ENCODE data around the gene TEX28.
"Not testable (repeated sequence)": the region's sequence is repeated elsewhere in the genome, so short reads cannot be mapped to it uniquely, and the experiment has no call there.

The TEX28 gene

GRCh38 chrX:154294791-154295574, at the start of gene TEX28:
TSS of gene TEX28 (minus strand) at chrX:154295124. CDS start at chrX:154292117, 3,007 bp downstream.
- DNase-seq (ENCODE audit: low read depth in 1 of 2, low spot score in 1 of 2): no peak

GRCh38 chrX:154343620-154344019, 48.7 kb upstream of the TEX28 start:
- DNase-seq (ENCODE audit: low read depth in 1 of 2, low spot score in 1 of 2): not testable (repeated sequence)

GRCh38 chrX:154343063-154343462, 48.1 kb upstream of the TEX28 start:
- not testable (repeated sequence) for DNase-seq (ENCODE audit: low read depth in 1 of 2, low spot score in 1 of 2)

- DNase-seq (ENCODE audit: low read depth in 1 of 2, low spot score in 1 of 2): not testable (repeated sequence)
These were observed 46.7 kb upstream of the TEX28 start for GRCh38 chrX:154341399-154342298.

GRCh38 chrX:154334496-154334895, 39.6 kb upstream of the TEX28 start:
- DNase-seq (ENCODE audit: low read depth in 1 of 2, low spot score in 1 of 2): no peak

GRCh38 chrX:154333837-154334271, 38.9 kb upstream of the TEX28 start:
- no peak for DNase-seq (ENCODE audit: low read depth in 1 of 2, low spot score in 1 of 2)

GRCh38 chrX:154333116-154333515, 38.2 kb upstream of the TEX28 start:
- no peak for DNase-seq (ENCODE audit: low read depth in 1 of 2, low spot score in 1 of 2)

GRCh38 chrX:154332561-154332960, 37.6 kb upstream of the TEX28 start:
- DNase-seq (ENCODE audit: low read depth in 1 of 2, low spot score in 1 of 2): no peak

GRCh38 chrX:154329294-154329693, 34.4 kb upstream of the TEX28 start:
- no peak for DNase-seq (ENCODE audit: low read depth in 1 of 2, low spot score in 1 of 2)

- no peak for DNase-seq (ENCODE audit: low read depth in 1 of 2, low spot score in 1 of 2)
These were observed 33.7 kb upstream of the TEX28 start for GRCh38 chrX:154328646-154329045.

- no peak for DNase-seq (ENCODE audit: low read depth in 1 of 2, low spot score in 1 of 2)
These were observed 32.3 kb upstream of the TEX28 start for GRCh38 chrX:154327038-154327820.

GRCh38 chrX:154325541-154325940, 30.6 kb upstream of the TEX28 start:
- DNase-seq (ENCODE audit: low read depth in 1 of 2, low spot score in 1 of 2): no peak

- no peak for DNase-seq (ENCODE audit: low read depth in 1 of 2, low spot score in 1 of 2)
These were observed 28.6 kb upstream of the TEX28 start for GRCh38 chrX:154323537-154323936.

GRCh38 chrX:154322890-154323289, 28.0 kb upstream of the TEX28 start:
- no peak for DNase-seq (ENCODE audit: low read depth in 1 of 2, low spot score in 1 of 2)

- no peak for DNase-seq (ENCODE audit: low read depth in 1 of 2, low spot score in 1 of 2)
These were observed 26.7 kb upstream of the TEX28 start for GRCh38 chrX:154321594-154321993.

- no peak for DNase-seq (ENCODE audit: low read depth in 1 of 2, low spot score in 1 of 2)
These were observed 26.2 kb upstream of the TEX28 start for GRCh38 chrX:154321152-154321551.

- no peak for DNase-seq (ENCODE audit: low read depth in 1 of 2, low spot score in 1 of 2)
These were observed 25.5 kb upstream of the TEX28 start for GRCh38 chrX:154320406-154320805.

GRCh38 chrX:154317391-154317995, 22.6 kb upstream of the TEX28 start:
- DNase-seq (ENCODE audit: low read depth in 1 of 2, low spot score in 1 of 2): no peak

- DNase-seq (ENCODE audit: low read depth in 1 of 2, low spot score in 1 of 2): no peak
These were observed 20.5 kb upstream of the TEX28 start for GRCh38 chrX:154315416-154315815.

GRCh38 chrX:154313147-154313546, 18.2 kb upstream of the TEX28 start:
- no peak for DNase-seq (ENCODE audit: low read depth in 1 of 2, low spot score in 1 of 2)

- no peak for DNase-seq (ENCODE audit: low read depth in 1 of 2, low spot score in 1 of 2)
These were observed 17.2 kb upstream of the TEX28 start for GRCh38 chrX:154312116-154312515.

Measured in stimulated activated CD4-positive, alpha-beta T cell treated with anti-CD3 and anti-CD28 coated beads, Interleukin-15, amount 100 ng/mL, for 1 hour (primary cell).